Erythroblast (primary cell): ENCODE data around the gene TNFRSF21.
"Not testable (repeated sequence)": the region's sequence is repeated elsewhere in the genome, so short reads cannot be mapped to it uniquely, and the experiment has no call there.

Experiments
- GATA1 ChIP-seq: IDR thresholded peaks from 2 replicates; pipeline ENCODE4 v1.6.1; 2011; ENCODE audit warnings: low read depth, mild to moderate bottlenecking, control low read depth, low read length, moderate library complexity
- POLR2A ChIP-seq: IDR thresholded peaks from 2 replicates; pipeline ENCODE4 v1.6.1; 2011; ENCODE audit warnings: mild to moderate bottlenecking, low read length

DNA sequence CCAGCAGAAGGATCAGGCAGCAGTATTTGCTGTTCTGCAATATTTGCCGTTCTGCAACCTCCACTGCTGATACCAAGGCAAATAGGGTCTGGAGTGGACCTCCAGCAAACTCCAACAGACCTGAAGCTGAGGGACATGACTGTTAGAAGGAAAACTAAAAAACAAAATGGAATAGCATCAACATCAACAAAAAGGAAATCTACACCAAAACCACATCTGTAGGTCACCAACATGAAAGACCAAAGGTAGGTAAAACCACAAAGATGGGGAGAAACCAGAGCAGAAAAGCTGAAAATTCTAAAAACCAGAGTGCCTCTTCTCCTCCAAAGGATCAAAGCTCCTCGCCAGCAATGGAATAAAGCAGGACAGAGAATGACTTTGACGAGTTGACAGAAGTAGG is 18.9 kb upstream of the TNFRSF21 start:
- not testable (repeated sequence) for TF ChIP-seq POLR2A, GATA1
